NCI-H1436 (cell line): ENCODE measurements around the gene COG4.

Experiments
- DNase-seq: peaks from one replicate; lab custom pipeline; 2025; lab: John Stamatoyannopoulos, UW

Gene COG4

DNA sequence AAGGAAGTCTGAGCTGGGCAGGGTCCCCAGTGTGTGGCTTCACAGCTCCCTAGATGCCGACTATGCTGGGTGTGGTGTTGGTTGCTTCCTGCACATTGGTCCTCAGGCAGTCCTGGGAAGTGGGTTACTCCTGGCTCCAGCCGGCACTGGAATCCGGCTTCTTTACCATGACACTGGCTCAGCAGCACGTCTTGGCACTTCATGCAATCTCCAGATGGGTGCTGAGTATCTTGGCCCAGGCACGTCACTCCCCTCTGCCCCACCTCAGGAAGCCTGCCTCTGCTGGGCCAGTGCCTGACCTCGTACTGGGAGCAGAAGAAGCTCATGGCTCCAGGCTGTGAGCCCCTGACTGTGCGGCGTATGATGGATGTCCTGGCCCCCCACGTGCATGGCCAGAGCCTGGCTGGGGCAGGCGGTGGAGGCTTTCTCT, 44.4 kb downstream of the COG4 start:
- DNase-seq: no peak

DNA sequence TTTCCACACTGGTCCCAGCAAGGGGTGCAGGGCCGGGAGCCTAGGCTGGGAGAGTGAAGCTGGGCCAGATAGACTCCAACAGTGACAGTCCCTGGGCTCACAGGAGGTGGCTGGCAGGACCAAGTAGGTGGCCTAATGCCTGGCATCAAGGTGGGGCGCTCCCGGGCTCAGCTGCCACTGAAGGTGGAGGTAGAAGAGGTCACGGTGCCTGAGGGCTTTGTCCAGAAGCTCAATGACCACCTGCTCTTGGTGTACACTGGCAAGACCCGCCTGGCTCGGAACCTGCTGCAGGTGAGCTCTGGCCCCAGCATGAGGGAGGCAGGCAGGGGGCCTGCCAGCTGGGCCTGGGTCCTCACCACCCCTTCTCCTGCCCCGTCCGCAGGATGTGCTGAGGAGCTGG, 45.2 kb downstream of the COG4 start:
- no peak for DNase-seq

DNA sequence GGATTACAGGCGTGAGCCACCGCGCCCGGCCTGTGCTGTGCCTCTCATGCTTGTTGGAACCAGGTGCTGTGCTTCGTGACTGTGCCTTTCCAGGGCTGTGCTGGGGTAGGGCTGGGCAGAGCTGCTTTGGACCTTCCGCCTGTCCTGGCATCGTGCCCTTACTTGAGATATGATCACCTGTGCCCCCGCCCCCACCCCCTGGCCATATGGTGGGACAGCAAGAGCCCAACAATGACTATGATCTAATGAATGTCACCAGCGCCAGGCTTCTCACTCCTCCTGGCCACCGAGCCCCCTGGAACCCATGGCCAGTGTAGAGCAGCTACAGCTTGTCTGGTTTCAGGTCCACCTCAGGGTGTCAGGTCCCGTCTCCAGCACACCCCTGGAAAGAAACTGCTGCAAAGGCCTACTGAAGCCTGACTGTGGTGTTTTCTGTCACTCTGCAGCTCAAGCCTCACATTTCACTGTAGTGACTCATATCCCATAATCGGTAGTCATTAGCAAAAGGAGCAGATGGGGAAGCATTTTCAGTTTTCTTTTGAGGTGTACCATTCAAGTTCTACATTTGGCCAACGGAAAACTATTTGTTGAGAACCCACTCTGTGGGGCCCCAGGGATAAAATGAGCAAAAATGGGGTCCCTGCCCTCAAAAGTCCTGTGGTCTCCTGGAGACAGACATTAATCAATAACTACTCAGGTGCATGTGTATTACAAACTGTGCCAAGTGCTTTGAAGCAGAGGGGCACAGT, 46.9 kb downstream of the COG4 start:
- no peak for DNase-seq

DNA sequence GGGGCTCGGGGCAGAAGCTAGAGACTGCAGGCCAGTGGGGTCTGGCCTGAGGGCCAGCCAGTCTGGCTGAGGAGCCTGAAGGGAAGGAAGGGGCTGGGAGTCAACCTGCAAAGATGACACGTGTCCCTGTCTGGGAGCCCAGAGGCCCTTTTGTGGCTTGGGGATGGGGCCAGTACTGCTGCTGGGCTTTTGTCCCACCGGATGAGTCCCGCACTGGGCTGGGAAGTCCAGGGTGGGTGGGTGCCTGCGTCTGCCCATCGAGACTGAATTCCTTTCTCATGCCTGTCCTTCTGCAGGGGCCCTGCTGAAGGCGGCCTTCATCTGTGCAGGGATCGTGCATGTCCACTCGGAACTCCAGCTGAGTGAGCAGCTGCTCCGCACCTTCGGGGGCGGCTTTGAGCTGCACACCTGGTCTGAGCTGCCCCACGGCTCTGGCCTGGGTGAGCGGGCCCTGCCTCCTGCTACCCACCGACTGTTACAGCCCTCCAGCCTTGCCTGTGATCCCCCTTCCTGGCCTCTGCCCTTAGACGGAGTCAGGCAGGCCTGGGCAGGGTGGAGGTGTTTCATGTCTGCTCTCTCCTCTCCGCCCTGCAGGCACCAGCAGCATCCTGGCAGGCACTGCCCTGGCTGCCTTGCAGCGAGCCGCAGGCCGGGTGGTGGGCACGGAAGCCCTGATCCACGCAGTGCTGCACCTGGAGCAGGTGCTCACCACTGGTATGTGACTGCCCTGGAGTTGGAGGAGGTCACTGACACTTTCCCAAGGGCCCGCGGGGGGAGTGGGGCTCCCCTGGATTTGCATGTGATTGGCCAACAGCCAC, 48.1 kb downstream of the COG4 start:
- no peak for DNase-seq

DNA sequence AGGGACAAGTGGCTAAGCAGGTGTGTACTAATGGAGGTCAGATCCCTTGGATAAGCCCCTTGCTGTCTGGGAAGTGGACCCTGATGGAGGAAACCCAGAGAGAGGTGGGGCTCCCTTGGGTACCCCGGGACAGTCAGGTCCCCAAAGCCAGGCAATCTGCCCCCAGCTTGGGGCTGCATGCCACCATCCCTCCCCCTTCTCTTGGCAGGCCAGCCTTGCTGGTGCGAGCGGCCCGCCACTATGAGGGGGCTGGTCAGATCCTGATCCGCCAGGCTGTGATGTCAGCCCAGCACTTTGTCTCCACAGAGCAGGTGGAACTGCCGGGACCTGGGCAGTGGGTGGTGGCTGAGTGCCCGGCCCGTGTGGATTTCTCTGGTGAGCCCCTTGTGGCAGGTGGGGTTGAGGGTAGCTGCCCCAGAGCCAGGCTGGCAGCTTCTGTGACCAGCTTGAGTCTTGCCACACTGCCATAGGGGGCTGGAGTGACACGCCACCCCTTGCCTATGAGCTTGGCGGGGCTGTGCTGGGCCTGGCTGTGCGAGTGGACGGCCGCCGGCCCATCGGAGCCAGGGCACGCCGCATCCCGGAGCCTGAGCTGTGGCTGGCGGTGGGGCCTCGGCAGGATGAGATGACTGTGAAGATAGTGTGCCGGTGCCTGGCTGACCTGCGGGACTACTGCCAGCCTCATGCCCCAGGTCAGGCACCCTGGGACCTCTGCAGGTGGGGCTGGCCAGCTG, 48.9 kb downstream of the COG4 start:
- no peak for DNase-seq

DNA sequence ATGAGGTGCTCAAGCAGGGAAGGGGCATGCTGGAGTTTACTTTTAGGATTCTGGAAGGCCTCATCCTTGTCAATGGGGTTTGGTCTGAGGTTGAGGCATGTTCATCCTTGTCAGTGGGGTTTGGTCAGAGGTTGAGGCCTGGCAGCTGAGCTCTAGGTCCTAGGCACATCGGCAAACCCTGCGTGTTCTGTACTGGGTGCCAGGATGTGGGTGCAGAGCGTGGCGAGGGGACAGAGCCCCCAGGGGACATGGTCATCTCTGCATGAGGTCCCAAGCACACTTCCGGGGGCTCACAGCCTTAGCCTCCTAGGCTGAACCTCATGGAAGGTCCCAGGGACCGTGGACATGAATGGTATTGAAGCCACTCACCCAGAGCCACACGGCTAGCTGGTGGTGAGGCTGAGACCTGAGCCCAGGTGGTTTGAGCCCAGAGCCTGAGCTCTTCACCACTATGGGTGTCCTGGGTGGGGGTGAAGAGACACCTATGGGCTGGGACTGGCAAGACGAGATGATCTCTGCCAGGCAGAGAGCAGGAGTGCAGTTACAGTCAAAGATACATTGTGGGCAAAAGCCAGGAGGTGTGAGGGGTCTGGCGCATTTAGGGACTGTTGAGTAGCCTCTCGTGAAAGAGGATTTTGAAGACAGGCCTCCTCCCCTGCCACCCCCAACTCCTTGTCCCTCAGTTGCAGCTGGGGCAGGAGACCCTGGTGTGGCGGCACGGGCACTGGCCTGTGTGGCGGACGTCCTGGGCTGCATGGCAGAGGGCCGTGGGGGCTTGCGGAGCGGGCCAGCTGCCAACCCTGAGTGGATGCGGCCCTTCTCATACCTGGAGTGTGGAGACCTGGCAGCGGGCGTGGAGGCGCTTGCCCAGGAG, 49.7 kb downstream of the COG4 start:
- no peak for DNase-seq

DNA sequence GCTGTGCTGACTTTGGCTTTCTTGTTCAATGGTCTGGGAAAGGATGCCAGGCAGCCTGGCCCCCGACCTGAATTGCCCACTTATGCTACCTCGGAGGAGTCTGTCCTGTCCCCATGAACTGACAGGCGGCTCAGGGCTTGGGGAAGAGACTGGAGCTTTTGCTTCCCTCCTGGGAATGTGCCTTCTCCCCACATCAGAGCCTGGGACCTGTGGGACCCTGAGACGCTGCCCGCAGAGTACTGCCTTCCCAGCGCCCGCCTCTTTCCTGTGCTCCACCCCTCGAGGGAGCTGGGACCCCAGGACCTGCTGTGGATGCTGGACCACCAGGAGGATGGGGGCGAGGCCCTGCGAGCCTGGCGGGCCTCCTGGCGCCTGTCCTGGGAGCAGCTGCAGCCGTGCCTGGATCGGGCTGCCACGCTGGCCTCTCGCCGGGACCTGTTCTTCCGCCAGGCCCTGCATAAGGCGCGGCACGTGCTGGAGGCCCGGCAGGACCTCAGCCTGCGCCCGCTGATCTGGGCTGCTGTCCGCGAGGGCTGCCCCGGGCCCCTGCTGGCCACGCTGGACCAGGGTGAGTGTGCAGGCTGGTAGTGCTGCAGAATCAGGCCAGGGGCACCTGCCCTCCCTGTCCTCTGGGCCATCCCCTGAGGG, 50.4 kb downstream of the COG4 start:
- no peak for DNase-seq

DNA sequence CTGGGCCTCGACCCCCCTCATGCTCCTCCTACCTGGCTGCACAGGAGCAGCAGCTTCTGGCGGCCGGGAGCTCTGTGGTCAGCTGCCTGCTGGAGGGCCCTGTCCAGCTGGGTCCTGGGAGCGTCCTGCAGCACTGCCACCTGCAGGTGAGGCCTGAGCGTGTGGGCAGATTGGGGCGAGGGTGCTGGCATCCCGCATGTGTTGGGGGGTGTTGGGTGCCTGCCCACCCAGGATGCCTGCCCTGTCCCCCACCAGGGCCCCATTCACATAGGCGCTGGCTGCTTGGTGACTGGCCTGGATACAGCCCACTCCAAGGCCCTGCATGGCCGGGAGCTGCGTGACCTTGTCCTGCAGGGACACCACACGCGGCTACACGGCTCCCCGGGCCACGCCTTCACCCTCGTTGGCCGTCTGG, 52.4 kb downstream of the COG4 start:
- no peak for DNase-seq

DNA sequence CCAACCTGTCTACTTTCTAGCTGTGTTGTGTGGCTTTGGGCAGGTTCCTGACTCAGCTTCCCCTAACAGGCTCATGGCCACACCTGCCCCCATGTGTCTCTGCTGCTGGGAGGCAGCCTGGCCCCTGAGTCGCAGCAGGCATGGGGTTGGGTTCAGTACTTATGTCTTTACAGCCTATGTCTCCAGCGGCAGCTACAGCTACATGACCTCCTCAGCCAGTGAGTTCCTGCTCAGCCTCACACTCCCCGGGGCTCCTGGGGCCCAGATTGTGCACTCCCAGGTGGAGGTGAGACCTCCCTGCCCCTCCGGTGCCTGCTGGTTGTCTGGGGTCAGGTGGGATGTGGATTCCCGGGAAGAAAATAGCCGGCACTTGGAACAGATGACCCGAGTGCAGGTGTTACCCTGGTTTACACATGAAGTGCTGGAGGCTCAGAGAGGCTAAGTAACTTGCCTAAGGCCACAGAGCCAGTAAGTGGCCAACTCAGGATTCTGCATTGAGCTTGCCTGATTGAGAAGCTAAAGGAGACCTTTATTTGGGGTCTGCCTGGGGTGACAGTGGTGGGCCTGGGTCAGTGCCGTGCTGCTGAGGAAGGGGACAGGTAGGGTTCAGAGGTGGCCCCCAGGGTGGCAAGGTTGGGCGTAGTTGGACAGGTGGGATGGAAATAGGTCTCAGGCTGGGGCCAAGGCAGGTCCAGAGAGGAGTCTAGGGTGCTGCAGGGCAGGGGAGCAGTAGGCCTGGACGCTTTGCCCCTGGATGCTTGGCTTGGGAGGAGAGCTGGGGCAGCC, 53.0 kb downstream of the COG4 start:
- no peak for DNase-seq

DNA sequence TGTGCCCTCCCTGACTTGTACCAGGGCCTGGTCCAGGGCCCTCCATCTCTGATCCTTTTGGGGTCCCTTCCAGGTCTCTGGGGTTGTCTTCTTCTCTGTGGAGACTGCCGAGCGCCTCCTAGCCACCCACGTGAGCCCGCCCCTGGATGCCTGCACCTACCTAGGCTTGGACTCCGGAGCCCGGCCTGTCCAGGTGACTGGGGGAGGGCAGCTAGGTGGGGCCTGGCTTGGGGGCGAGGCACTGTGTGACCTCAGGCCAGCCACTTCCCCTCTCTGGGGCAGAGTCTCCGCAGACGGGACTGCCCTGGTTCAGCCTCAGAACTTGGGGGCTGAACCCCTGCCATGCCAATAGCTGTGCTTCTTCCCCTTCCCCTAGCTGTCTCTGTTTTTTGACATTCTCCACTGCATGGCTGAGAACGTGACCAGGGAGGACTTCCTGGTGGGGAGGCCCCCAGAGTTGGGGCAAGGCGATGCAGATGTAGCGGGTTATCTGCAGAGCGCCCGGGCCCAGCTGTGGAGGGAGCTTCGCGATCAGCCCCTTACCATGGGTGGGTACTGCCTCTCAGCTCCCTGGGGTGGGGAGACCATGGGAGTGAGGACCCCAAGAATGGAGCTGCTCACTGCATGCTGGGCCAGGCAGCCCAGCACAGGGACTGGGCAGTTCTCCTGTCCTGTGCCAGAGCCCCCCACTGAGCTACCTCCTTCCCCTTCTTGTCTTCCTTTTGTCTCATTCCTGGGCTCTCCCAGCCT, 54.4 kb downstream of the COG4 start:
- DNase-seq: no peak

DNA sequence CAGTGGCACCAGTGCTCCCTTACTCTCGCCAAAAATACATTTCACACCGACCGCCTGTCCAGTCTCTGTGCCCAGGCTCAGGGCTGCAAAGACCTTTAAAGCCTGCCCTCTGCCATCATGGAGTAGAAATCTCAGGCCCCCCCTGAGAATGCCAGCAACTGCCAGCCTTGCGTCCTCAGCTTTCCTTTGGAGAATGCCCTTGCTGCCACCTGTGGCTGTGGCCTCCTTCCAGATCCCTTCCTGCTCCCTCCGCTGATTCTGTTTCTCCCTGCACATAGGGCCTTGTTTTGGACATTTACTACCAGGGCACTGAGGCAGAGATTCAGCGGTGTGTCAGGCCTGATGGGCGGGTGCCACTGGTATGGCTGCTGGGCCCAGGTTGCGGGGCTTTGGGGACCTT, 55.7 kb downstream of the COG4 start:
- DNase-seq: no peak

DNA sequence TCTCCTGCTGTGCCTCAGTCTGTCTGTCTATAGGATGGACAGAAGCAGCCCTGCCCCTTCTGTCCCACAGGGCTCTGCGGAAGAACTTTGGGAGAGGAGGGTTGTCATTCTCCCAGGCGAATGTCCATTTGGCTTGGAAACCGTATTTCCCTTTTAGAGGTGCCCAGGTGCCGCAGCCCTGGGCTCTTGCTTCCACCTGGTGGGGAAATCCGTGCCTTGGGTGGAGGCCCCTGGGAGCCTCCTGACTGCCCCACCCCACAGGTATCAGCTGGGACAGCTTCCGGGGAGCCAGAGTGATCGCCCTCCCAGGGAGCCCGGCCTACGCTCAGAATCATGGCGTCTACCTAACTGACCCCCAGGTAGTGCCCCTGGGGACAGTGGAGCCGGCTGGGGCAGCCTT, 56.2 kb downstream of the COG4 start:
- no peak for DNase-seq

DNA sequence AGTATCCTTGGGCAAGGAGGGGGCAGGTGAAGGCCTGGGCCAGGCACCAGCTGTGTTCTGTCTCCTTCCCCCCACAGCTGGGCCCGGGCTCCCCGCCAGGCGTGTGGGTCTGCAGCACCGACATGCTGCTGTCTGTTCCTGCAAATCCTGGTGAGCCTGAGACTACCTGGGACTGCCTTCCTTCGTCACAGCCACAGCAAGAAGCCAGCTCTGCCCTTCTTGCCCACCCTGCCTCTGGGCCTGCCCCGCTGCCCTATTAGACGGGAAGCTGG, 56.6 kb downstream of the COG4 start:
- no peak for DNase-seq

DNA sequence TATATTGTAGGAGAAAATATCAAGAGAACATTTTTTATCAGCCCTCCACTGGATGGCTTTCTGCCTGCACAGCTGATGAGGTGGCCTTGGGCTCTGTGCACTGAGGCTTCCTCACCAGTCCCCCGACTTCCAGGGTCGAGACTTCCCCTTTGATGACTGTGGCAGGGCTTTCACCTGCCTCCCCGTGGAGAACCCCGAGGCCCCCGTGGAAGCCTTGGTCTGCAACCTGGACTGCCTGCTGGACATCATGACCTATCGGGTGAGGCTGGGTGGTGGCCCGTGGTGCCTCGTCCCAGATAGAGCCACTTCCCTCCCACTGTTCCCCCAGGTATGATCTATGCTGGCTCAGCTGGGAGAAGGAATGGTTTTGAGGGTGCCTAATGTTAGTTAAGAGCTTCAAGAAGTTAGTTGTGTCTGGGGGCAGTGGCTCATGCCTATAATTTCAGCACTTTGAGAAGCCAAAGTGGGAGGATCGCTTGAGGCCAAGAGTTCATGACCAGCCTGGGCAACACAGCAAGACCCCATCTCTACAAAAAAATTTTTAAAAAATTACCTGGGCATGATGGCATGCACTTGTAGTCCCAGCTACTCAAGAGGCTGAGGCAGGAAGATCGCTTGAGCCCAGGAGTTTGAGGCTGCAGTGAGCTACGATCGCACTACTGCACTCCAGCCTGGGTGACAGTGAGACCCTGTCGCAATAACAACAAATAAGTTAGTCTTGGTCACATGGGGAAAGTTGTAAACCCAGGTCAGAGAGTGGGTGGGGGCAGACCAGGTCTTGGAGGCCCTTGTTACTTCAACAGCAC, 57.2 kb downstream of the COG4 start:
- no peak for DNase-seq

DNA sequence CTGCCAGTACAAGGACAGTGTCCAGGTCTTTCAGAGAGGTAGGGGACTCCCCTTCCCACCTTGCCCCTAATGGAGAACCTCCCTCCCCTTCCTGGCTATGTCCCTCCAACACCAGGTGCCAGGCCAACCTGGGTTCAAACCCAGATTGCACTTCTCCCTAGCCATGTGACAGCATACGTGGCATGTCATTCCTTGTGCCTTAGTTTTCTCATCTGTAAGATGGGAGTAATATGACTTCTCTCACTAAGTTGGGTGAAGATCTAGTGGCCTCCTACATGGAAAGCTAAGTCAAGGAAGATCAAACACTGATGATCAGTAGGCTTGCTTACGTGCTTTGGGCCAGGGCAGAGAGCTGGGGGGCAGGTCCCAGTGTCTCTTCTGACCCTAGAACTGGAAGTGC, 60.1 kb downstream of the COG4 start:
- DNase-seq: no peak

DNA sequence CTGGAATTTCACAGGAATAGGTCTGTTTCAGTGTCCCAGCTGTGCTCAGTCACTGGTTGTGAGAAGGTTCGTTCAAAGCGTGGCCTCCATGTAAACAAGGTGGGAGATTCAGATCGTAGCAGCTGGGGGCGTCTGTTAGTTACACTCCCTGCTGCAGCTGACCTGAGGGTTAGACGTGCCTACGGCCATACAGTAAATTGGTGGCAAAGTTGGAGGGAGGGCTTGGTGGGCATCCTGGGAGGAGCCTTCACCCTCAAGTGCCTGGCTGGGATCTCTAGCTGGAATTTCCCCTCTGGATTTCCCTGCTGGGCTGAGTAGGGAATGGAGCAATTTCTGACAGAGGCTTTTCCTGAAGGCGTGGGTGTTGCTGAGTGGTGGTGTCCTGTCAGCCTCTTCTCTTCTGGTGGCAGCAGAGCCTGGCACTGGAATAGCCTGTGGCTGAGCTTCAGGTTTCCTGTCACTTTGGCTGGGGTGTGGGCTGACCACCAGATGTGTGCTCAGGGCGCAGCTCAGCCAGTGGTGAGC, 62.6 kb downstream of the COG4 start:
- no peak for DNase-seq

DNA sequence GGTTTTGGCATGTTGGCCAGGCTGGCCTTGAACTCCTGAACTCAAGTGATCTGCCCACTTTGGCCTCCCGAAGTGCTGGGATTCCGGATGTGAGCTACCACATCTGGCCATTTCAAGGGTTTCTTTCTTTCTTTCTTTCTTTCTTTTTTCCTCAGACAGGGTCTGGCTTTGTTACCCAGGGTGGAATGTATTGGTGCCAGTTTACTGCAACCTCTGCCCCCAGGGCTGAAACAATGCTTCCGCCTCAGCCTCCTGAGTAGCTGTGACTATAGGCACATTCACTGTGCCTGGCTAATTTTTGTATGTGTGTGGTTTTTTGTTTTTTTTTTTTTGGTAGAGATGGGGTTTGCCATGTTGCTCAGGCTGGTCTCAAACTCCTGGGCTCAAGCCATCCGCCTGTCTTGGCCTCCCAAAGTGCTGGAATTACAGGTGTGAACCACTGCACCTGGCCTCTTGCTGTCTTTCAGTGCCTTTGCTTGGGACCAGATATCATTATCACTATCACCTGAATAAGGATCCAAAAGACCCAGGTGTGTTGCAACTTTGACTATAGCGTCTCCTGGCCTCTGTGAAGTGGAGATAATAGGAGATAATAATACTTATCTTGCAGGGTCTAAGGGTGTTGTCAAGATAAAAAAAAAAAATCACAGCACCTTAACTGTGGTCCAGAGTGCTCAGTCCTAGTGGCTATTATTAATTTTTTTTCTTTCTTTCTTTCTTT, 65.7 kb downstream of the COG4 start:
- no peak for DNase-seq

DNA sequence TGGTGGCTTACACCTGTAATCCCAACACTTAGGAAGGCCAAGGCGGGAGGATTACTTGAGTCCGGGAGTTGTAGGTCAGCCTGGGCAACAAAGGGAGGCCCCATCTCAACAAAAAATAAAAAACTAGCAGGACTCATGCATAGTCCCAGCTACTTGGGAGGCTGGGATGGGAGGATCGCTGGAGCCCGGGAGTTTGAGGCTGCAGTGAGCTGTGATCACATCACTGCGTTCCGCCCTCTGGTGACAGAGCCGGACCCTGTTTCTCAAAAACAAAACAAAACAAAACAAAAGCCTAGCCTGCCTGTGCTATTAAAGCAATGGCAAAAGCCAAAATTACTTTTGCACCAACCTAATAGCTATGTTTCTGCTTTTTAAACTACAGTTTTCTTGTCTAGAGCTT, 67.4 kb downstream of the COG4 start:
- no peak for DNase-seq
